PC-9 (cell line): ENCODE measurements around the gene FAM25G.

Source experiments
- EZH2 ChIP-seq: fragments of 200-600 bp; sonication (generic); IDR thresholded peaks from 2 replicates; pipeline ENCODE4 v1.8.0; 2017; ENCODE audit warnings: antibody characterized with exemption, low read depth
- TF ChIP-seq, protein P1 (sequence below): fragments of 200-600 bp; sonication (generic); conservative IDR thresholded peaks from 2 replicates; pipeline ENCODE4 v1.6.1; 2017; ENCODE audit warnings: mixed run types, antibody characterized with exemption, mild to moderate bottlenecking, moderate library complexity

DNA sequence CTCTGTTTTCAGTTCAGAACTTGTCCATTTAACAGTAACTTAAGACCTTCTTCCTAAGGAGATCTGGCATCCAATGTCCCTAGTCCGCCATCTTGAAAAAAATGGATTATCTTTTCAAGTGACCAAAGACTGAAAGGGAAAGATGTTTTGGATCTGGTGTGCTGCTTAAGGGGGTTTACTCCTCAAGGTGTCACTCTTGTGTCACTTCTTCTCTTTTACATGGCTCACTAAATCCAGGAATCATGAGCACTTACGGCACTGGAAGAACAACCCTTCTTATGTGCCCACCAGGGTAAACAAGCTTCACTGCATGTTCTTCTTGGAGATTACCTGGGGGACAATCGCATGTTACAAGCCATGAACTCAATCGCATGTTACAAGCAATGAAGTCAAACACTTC, 51.3 kb downstream of the FAM25G start:
- TF ChIP-seq, protein P1, sequence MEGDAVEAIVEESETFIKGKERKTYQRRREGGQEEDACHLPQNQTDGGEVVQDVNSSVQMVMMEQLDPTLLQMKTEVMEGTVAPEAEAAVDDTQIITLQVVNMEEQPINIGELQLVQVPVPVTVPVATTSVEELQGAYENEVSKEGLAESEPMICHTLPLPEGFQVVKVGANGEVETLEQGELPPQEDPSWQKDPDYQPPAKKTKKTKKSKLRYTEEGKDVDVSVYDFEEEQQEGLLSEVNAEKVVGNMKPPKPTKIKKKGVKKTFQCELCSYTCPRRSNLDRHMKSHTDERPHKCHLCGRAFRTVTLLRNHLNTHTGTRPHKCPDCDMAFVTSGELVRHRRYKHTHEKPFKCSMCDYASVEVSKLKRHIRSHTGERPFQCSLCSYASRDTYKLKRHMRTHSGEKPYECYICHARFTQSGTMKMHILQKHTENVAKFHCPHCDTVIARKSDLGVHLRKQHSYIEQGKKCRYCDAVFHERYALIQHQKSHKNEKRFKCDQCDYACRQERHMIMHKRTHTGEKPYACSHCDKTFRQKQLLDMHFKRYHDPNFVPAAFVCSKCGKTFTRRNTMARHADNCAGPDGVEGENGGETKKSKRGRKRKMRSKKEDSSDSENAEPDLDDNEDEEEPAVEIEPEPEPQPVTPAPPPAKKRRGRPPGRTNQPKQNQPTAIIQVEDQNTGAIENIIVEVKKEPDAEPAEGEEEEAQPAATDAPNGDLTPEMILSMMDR, result no peak
- TF ChIP-seq EZH2, result no peak
